Measurements from ENCODE around the gene FOLR2. TPM values are rescaled to one million over a fixed set of nuclear protein-coding genes. Genes with fewer than 3 reads are reported as not detected.

FOLR2 gene
- total and polyA plus RNA-seq, 2 experiments from 2014 or later: not detected

DNA sequence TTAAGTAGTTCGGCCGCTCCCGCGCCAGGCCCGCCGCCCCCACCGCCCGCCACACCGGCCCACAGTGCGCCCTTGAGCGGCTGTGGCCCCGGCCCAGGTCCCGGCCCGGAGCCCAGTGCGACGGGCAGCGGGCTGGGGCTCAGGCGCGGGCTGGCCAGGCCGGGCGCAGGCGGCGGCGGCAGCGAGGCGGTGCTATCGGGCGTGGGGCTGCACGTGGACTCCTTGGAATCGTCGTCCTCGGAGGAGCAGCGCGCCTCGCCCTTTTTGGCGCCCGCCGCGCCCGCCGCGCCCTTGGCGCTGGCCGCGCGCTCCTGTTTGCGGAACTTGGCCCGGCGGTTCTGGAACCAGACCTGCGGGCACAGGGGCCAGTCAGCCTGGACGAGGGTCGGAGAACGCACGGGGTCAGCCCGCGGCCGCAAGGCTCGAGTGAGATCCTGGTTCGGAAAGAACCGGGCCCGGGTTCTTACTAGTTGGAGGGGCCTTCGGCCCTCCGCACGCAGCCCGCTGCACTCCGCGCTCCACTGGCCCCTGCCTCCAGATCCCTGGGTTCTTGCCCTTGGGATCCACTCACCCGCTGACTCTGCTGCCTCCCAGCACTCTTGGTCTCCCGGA is 23.4 kb downstream of the FOLR2 start:
- Histone ChIP-seq H3K36me3 (peaks cover 29% of the 10 kb centered on the region), H3K4me3 (peak overlapping the region; percentile 21), H3K9me3 (ENCODE audit: low read depth) (no peaks in the 10 kb centered on the region), H3K27me3 (peaks cover 58% of the 10 kb centered on the region), H3K27ac (no peak overlapping the region), H3K4me1 (ENCODE audit: low read depth) (peaks cover 7% of the 10 kb centered on the region)
- peak; percentile 55 to 57 for DNase-seq (ENCODE audit: low read depth in 1 of 2, low spot score in 1 of 2)
- TF ChIP-seq, protein P1, sequence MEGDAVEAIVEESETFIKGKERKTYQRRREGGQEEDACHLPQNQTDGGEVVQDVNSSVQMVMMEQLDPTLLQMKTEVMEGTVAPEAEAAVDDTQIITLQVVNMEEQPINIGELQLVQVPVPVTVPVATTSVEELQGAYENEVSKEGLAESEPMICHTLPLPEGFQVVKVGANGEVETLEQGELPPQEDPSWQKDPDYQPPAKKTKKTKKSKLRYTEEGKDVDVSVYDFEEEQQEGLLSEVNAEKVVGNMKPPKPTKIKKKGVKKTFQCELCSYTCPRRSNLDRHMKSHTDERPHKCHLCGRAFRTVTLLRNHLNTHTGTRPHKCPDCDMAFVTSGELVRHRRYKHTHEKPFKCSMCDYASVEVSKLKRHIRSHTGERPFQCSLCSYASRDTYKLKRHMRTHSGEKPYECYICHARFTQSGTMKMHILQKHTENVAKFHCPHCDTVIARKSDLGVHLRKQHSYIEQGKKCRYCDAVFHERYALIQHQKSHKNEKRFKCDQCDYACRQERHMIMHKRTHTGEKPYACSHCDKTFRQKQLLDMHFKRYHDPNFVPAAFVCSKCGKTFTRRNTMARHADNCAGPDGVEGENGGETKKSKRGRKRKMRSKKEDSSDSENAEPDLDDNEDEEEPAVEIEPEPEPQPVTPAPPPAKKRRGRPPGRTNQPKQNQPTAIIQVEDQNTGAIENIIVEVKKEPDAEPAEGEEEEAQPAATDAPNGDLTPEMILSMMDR (IDR thresholded peaks at IDR 0.05; ENCODE audit: low read depth, low read length): no peak

DNA sequence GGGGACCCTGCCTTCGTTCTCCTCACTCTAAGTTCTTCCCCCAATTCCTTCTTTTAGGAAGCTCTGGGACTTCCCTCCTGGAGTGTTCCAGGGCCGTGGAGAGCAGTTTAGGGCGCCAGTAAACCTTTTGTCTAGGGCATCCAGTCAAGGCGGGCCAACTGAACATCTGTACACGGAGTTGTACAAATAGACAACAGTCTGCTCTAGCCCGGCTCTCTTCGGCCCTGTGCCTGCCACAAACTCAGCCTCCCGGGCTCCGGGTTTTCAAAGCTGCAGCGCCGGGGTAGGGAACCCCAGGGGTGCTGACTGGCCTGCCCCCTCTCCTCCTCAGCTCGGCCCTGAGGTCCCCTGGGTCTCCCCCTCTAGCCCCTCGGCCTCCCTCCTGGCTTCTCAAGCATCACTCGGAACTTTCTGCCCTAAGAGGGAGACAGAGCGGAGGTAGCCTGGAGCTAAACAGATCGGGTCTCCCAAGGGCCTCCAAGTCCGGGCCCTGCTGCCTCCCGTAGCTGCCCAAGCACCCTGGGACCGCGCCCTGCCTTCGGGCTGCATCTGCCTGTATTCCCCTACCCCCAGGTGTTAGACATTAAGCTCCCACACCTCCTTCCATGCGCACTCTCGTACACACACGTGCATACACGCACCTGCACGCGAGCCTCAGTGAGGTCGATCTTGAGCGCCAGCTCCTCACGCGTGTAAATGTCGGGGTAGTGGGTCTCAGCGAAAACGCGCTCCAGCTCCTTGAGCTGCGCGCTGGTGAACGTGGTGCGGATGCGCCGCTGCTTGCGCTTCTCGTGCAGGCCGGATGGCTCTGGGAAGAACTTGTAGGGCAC is 24.1 kb downstream of the FOLR2 start:
- TF ChIP-seq, protein P1 (IDR thresholded peaks at IDR 0.05; ENCODE audit: low read depth, low read length): no peak
- Histone ChIP-seq H3K4me1 (ENCODE audit: low read depth) (peaks cover 7% of the 10 kb centered on the region), H3K27me3 (peaks cover 66% of the 10 kb centered on the region), H3K9me3 (ENCODE audit: low read depth) (no peaks in the 10 kb centered on the region), H3K36me3 (peaks cover 23% of the 10 kb centered on the region), H3K4me3 (no peak overlapping the region), H3K27ac (no peak overlapping the region)
- DNase-seq (ENCODE audit: low read depth in 1 of 2, low spot score in 1 of 2): peak; percentile 22 to 40

DNA sequence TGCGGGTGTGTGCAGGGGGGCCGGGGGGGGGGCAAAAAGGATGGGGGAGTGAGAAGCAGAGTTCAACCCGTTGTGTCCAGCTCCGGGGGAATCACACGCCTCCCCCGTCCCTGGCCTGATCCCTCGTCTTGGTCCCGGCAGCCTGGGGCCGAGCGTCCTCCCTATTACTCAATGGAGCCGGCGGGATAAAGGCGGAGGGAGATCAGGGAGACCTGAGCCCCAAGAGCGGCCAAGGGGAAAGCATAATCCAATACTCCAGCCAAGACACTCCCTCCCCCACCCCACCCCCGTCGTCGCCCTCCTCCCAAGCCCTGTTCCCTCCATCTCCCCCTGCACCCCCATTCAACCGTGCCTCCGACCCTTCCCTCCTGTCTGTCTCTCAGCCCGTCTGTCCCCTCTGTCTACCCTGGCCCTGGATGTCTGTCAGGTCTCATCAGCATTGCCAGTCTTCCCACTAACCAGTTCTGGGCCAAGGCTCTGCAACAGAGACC is 24.7 kb downstream of the FOLR2 start:
- no peaks in the 10 kb centered on the region for H3K9me3 ChIP-seq (ENCODE audit: low read depth)
- TF ChIP-seq, protein P1 (IDR thresholded peaks at IDR 0.05; ENCODE audit: low read depth, low read length): no peak
- H3K27ac ChIP-seq: no peak overlapping the region
- peaks cover 72% of the 10 kb centered on the region for H3K27me3 ChIP-seq
- no peak for DNase-seq (ENCODE audit: low read depth in 1 of 2, low spot score in 1 of 2)
- peaks cover 17% of the 10 kb centered on the region for H3K36me3 ChIP-seq
- no peak overlapping the region for H3K4me3 ChIP-seq
- H3K4me1 ChIP-seq (ENCODE audit: low read depth): peaks cover 7% of the 10 kb centered on the region

DNA sequence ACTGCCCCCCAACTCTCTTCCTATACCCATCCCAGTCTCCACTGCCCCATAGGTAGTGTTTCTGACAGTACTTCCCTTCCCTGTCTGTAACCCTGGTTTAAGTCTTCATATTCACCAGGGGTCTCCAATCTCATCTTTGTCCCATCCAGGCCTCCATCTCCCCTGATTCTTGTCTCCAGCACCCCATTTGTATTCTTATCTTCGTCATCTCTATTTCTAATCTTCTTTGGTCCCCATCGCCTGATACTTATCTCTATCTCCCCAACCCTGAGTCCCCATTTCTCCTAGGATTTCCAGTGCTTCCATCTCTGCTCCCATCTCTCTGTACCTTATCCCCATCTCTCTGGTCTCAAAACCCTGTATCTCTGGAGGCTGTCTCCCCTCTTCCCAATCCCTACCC is 25.5 kb downstream of the FOLR2 start:
- H3K27ac ChIP-seq: no peak overlapping the region
- peaks cover 7% of the 10 kb centered on the region for H3K4me1 ChIP-seq (ENCODE audit: low read depth)
- DNase-seq (ENCODE audit: low read depth in 1 of 2, low spot score in 1 of 2): no peak
- H3K4me3 ChIP-seq: no peak overlapping the region
- TF ChIP-seq, protein P1 (IDR thresholded peaks at IDR 0.05; ENCODE audit: low read depth, low read length): no peak
- peaks cover 80% of the 10 kb centered on the region for H3K27me3 ChIP-seq
- H3K36me3 ChIP-seq: peaks cover 11% of the 10 kb centered on the region
- H3K9me3 ChIP-seq (ENCODE audit: low read depth): no peaks in the 10 kb centered on the region

DNA sequence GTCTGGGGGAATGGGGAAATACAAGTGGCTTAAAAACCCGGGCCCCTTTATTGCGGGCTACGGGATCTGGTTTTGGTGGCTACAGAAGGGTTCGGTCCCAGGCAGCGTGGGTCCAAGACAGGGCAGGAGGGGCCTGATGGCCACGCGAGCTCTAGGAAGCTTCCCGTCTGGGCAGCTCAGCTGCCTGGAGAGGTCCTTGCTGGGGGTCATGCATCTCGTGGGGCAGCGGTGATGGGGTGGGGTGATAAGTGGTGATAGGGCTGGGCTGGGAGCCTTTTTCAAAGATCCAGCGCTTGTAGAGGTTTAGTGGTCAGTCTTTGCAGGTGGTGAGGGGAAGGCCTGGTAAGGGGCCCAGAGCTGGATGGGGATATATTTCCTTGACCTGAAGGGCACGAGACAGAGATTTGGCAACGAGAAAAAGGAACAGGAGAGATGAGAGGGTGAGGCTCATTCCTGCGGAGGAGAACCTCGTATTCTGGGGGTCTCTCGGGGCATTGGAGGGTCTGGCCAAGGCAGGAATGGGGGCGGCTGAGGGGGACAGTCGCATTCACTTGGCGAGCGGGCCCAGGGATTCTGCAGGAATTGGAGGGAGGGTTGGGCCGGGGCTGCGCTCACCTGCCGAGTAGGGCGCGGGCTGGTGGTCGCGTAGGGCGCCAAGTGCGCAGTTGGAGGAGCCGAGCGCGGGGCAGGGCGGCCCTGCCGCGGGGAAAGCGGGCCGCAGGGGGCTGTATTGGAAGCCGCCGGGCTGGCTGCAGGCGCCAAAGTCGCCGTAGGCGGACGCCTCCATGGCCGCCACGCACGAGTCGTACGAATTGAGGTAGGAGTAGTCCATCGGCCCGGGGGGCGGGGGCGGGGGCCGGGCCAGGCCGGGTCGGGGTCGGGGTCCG is 26.8 kb downstream of the FOLR2 start:
- H3K27me3 ChIP-seq: peaks cover 91% of the 10 kb centered on the region
- no peaks in the 10 kb centered on the region for H3K9me3 ChIP-seq (ENCODE audit: low read depth)
- peaks cover 7% of the 10 kb centered on the region for H3K4me1 ChIP-seq (ENCODE audit: low read depth)
- no peak overlapping the region for H3K27ac ChIP-seq
- H3K4me3 ChIP-seq: peak overlapping the region; percentile 18
- no peak for DNase-seq (ENCODE audit: low read depth in 1 of 2, low spot score in 1 of 2)
- H3K36me3 ChIP-seq: no peaks in the 10 kb centered on the region
- TF ChIP-seq, protein P1 (IDR thresholded peaks at IDR 0.05; ENCODE audit: low read depth, low read length): no peak

Data from cardiac muscle cell (in vitro differentiated cells and primary cell).